Measurements from ENCODE around the gene COX7B2.

- no peak for TF ChIP-seq CTCF (conservative IDR thresholded peaks at IDR 0.05; ENCODE audit: low read depth, low read length)
- TF ChIP-seq POLR2A (IDR thresholded peaks at IDR 0.05; ENCODE audit: low read depth, low read length) = no peak
- no peak for TF ChIP-seq SMC3 (IDR thresholded peaks at IDR 0.05; ENCODE audit: low read depth, low read length)
- no peak for TF ChIP-seq MAZ (IDR thresholded peaks at IDR 0.05; ENCODE audit: borderline replicate concordance, low read depth, low read length)
- TF ChIP-seq BHLHE40 (IDR thresholded peaks at IDR 0.05; ENCODE audit: low read depth, low read length) = no peak
- TF ChIP-seq FOS (IDR thresholded peaks at IDR 0.05; ENCODE audit: low read depth, low read length) = no peak
- TF ChIP-seq MAFK (IDR thresholded peaks at IDR 0.05; ENCODE audit: low read depth, low read length) = no peak
- no peak for TF ChIP-seq MXI1 (IDR thresholded peaks at IDR 0.05; ENCODE audit: borderline replicate concordance, low read depth, low read length)
- TF ChIP-seq, protein P1, sequence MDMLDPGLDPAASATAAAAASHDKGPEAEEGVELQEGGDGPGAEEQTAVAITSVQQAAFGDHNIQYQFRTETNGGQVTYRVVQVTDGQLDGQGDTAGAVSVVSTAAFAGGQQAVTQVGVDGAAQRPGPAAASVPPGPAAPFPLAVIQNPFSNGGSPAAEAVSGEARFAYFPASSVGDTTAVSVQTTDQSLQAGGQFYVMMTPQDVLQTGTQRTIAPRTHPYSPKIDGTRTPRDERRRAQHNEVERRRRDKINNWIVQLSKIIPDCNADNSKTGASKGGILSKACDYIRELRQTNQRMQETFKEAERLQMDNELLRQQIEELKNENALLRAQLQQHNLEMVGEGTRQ (IDR thresholded peaks at IDR 0.05; ENCODE audit: low read depth, low read length) = no peak
- no peak for TF ChIP-seq RFX5 (IDR thresholded peaks at IDR 0.05; ENCODE audit: low read depth, low read length)
- TF ChIP-seq, protein P2, sequence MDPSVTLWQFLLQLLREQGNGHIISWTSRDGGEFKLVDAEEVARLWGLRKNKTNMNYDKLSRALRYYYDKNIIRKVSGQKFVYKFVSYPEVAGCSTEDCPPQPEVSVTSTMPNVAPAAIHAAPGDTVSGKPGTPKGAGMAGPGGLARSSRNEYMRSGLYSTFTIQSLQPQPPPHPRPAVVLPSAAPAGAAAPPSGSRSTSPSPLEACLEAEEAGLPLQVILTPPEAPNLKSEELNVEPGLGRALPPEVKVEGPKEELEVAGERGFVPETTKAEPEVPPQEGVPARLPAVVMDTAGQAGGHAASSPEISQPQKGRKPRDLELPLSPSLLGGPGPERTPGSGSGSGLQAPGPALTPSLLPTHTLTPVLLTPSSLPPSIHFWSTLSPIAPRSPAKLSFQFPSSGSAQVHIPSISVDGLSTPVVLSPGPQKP (IDR thresholded peaks at IDR 0.05; ENCODE audit: borderline replicate concordance, low read depth, low read length) = no peak
- no peak for TF ChIP-seq RAD21 (IDR thresholded peaks at IDR 0.05; ENCODE audit: low read length)
- no peak for TF ChIP-seq RCOR1 (IDR thresholded peaks at IDR 0.05; ENCODE audit: insufficient replicate concordance, low read length)
- no peak for TF ChIP-seq NFE2L2 (IDR thresholded peaks at IDR 0.05; ENCODE audit: low read depth, low read length)
Measured at GRCh38 chr4:46950826-46951225, 41.8 kb upstream of the COX7B2 start.

All from IMR-90 (cell line).